Astrocyte of the spinal cord (primary cell): ENCODE results near the gene MGAT4A.

Experiments used
- DNase-seq: peaks from one replicate; pipeline ENCODE4 v3.0.0; 2011; ENCODE audit warnings: low read depth, low spot score
- H3K4me3 ChIP-seq: 2 replicates; pipeline ENCODE4 v1.5.1; 2011; ENCODE audit warnings: low read depth, mild to moderate bottlenecking, low read length, moderate library complexity
- CTCF ChIP-seq: IDR thresholded peaks from 2 replicates; pipeline ENCODE4 v1.5.1; 2012; ENCODE audit warnings: low read depth, mild to moderate bottlenecking, low read length, inconsistent platforms
- in situ Hi-C: cut with HindIII; loops from 2 replicates; pipeline ENCODE4 v1.10.0; 2017; ENCODE audit warnings: low sequenced_read_pairs

Gene MGAT4A

GRCh38 chr2:98693477-98693876, 37.5 kb downstream of the MGAT4A start:
- H3K4me3 ChIP-seq = no peak overlapping the region
- no peak for TF ChIP-seq CTCF
- DNase-seq = no peak
- in situ Hi-C loops = no loop called here

GRCh38 chr2:98692090-98693054, 38.6 kb downstream of the MGAT4A start:
- in situ Hi-C loops = no loop called here
- DNase-seq = no peak
- H3K4me3 ChIP-seq = no peak overlapping the region
- no peak for TF ChIP-seq CTCF

- no peak for DNase-seq
Observed at GRCh38 chr2:98691303-98691702, 39.6 kb downstream of the MGAT4A start.

GRCh38 chr2:98685930-98686887, 44.7 kb downstream of the MGAT4A start:
- no peak for DNase-seq
- H3K4me3 ChIP-seq = no peak overlapping the region
- in situ Hi-C loops = no loop called here
- no peak for TF ChIP-seq CTCF

More at GRCh38 chr2:98691303-98691702, 39.6 kb downstream of the MGAT4A start:
- H3K4me3 ChIP-seq = no peak overlapping the region
- no peak for TF ChIP-seq CTCF
- in situ Hi-C loops = no loop called here

GRCh38 chr2:98683728-98684127, 47.2 kb downstream of the MGAT4A start:
- TF ChIP-seq CTCF = no peak
- in situ Hi-C loops = no loop called here
- no peak for DNase-seq
- no peak overlapping the region for H3K4me3 ChIP-seq

GRCh38 chr2:98676742-98677141, 54.2 kb downstream of the MGAT4A start:
- DNase-seq = no peak
- no peak for TF ChIP-seq CTCF
- no peak overlapping the region for H3K4me3 ChIP-seq
- in situ Hi-C loops = no loop called here
